GM21367 (cell line): ENCODE data around the gene EDARADD.
"Not testable (repeated sequence)": the region's sequence is repeated elsewhere in the genome, so short reads cannot be mapped to it uniquely, and the experiment has no call there.

Experiments used
- ATAC-seq: cut with Tn5 transposase; IDR thresholded peaks from one replicate; pipeline ENCODE4 v1.9.1; 2021; ENCODE audit not compliant: unreplicated experiment

The EDARADD gene

GRCh38 chr1:236484310-236484971, 90.4 kb downstream of the EDARADD start:
- ATAC-seq = no peak

DNA sequence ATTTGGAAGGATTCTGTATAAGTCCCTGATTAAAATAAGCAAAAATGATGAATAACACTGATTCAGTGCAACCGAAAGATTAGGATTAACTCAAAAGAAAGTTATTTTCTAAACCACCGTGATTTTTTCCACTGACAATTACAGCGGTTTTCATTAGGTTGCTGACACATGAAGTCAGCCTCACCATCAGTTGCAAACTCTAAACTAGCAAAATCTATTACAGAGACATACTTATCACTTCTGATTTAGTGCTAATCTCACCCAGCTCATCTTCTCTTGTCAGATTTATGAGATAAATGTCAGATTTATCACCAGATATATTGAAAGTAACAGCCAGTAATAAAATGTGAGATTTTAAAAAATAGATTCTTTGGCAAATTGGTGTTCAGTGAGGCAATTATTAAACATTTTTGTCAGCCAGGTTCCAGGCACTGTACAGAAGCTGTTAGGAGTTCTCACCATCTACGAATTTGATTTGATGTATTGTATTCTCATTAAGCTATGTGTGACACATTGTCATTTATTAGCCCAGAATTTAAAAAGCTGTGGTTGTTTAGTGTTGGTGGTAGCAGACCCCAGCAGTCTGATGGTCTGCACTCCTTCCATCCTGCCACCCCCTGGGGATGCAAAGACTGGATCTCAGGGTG, 92.4 kb downstream of the EDARADD start:
- no peak for ATAC-seq

DNA sequence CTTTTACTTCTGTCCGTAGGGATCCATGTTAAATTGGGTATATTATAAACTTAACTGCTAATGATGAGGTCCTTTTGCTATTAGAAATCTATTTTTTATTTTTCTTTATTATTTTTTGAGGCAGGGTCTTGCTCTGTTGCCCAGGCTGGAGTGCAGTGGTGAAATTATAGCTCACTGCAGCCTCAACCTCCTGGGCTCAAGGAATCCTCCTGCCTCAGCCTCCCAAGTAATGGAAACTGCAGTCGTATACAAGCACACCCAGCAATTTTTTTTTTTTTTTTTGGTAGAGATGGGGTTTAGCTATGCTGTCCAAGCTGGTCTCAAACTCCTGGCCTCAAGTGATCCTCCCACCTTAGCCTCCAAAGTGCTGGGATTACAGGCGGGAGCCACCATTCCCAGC, 95.1 kb downstream of the EDARADD start:
- not testable (repeated sequence) for ATAC-seq

- no peak for ATAC-seq
These were observed 95.8 kb downstream of the EDARADD start for GRCh38 chr1:236489710-236490377.

GRCh38 chr1:236491469-236492136, 97.5 kb downstream of the EDARADD start:
- ATAC-seq = no peak

DNA sequence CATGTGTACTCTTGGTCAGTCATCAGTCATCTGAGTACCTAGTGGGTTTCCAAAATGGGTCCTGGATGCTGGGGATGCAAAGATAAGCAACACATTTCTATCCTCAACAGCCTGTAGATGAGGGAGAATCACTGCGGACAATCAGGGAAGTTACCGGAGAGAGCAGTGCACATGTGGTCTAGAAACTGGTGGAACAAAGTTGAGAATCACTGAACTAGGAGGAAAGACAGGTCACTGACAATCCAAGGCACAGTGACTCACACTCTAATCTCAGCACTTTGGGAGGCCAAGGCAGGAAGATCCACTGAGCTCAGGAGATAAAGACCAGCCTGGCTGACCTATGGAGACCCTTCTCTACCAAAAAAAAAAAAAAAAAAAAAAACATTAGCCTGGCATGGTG, 98.3 kb downstream of the EDARADD start:
- no peak for ATAC-seq

DNA sequence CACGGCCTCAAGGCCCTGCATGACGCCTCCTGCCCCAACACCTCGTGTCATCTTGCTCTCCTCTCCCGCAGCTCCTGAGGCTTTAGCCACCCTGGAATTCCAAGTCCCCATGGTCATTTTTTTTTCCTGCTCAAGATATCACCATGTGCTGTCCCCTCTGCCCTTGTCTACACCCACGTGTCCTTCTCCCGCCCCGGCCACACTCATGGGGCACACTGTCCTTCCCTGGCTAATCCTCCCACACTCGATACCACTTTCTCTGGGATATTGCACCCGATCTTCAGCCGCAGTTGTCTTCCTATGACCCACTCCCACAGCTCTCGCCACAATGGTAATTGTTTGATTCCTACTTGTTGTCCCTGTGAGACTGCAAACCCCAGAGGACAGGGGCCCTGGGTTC, 100.0 kb downstream of the EDARADD start:
- ATAC-seq = no peak

- no peak for ATAC-seq
These were observed 100.7 kb downstream of the EDARADD start for GRCh38 chr1:236494586-236495466.

- no peak for ATAC-seq
These were observed 101.5 kb downstream of the EDARADD start for GRCh38 chr1:236495467-236496112.

DNA sequence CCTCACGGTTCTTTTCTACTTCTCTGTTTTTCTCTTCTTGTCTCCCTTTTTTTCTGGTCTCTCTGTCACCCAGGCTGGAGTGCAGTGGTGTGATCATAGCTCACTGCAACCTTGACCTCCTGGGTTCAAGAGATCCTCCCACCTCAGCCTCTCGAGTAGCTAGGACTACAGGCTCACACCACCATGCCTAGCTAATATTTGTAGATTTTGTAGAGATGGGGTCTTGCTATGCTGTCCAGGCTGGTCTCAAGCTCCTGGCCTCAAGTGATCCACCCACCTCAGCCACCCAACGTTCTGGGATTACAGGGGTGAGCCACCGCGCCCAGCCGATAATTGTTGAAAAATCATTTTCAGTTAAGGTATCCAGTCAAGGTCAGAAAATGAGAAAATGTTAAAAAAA, 103.8 kb downstream of the EDARADD start:
- no peak for ATAC-seq

DNA sequence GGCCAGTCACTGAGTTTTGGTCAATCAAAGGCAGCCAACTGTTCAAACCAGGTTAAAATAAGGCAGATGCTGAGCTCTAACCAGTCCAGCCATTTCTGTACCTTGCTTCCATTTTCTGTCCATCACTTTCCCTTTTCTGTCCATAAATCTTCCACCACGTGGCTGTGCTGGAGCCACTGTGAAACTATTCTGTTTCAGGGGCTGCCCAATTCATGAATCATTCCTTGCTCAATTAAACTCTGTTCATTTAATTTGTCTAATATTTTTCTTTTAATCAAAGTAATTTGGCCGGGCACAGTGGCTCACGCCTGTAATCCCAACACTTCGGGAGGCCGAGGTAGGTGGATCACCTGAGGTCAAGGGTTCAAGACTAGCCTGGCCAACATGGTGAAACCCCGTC, 107.0 kb downstream of the EDARADD start:
- no peak for ATAC-seq

DNA sequence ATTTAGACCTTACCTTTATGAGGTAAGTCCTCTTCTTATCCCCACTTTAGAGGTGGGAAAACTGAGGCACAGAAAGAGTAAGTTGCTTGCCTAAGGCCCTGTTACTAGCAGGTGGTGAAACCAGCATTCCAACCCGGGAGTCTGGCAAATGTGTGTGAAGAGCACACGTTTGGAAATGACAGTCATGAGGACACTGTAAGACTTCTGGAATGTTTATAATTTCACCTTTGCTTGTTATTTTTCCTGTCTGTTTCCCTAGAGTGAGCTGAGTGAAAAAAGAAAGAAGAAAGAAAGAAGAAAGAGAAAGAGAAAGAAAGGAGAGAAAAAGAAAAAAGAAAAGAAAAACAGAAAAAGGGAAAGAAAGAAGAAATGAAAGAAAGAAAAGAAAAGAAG, 108.5 kb downstream of the EDARADD start:
- ATAC-seq = no peak

- ATAC-seq = no peak
These were observed 109.0 kb downstream of the EDARADD start for GRCh38 chr1:236502972-236503639.

GRCh38 chr1:236504338-236504737, 110.3 kb downstream of the EDARADD start:
- ATAC-seq = not testable (repeated sequence)

DNA sequence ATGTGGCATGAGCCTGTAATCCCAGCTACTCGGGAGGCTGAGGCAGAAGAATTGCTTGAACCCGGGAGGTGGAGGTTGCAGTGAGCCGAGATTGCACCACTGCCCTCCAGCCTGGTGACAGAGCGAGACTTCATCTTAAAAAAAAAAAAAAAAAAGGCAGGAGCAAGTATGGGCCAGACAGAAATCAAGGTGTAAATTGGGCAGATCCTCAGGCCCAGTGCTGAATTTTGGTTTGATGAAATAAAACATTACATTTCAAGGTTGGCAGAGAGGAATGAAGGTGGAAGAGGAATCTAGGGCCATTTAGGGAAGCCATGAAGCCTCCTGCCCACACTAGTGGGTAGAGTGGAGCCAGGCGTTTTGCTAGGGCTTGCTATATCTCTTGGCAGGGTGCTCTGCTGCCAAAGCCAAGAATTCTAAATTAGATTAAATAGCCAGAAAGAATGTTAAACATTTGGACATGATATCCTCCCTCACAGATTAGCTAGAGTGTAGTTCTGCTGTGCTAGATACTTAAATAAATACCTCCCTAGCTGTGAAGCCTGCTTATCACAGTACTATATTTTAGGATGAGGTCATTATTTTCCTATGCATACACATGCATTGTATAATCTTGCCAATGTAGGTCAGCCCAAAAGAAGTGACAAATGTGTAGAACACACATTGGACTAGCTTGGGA, 113.1 kb downstream of the EDARADD start:
- ATAC-seq = no peak

GRCh38 chr1:236508593-236509027, 114.5 kb downstream of the EDARADD start:
- no peak for ATAC-seq

- no peak for ATAC-seq
These were observed 115.1 kb downstream of the EDARADD start for GRCh38 chr1:236509203-236509602.

DNA sequence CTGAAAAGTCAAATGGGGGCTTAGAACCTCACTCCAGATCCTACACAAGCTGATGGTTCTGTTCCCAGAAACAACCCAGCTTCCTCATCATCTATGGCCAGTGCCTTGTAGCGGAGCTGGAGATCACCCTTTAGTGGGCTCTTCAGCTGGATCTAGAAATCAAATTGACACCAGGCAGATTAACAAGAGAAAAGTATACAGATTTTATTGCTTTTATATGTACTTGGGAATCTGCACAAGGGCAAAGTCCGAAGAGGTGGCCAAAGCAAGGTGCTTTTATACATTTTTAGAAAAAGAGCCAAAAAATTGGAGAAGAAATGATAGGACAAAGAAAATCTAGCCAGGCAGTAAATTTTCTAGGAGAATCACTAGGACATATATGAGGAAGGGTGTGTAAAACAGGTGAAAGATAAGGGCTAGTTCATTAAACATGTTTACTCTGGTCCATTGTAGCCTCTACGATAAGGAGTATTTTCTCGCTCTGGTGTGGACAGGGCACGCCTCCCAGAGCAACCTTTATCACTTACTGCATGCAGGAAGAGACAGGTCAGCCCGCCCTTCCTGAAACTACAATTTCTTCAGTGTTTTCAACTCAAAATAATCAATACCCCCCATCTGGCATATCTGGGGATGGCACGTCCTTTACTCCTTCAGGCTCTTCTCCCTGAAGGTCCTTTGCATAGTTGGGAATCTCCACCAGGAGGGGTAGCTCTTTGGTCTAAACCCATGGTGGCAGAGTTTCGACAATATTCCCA, 115.7 kb downstream of the EDARADD start:
- ATAC-seq = no peak
